Vagina (tissue), 2 donors: ENCODE results near the gene SH2D3C.

Source experiments
- CTCF ChIP-seq, 3 experiments: fragments of 450-650 bp in 2 of 3; fragments of 200-600 bp in 1 of 3; sonication (generic) in 1 of 3; IDR thresholded peaks; one replicate each; pipeline ENCODE4 v1.5.1; 2017 to 2019; ENCODE audit warnings: antibody characterized with exemption in 3 of 3, mild to moderate bottlenecking in 2 of 3, moderate library complexity in 2 of 3
- POLR2A ChIP-seq, 2 donors: fragments of 450-650 bp; IDR thresholded peaks; one replicate each; pipeline ENCODE4 v1.6.1; 2017; ENCODE audit warnings: antibody characterized with exemption in 2 of 2, mild to moderate bottlenecking in 2 of 2, moderate library complexity in 2 of 2
- POLR2AphosphoS5 ChIP-seq, 2 donors: sonication (generic); formaldehyde crosslinking; IDR thresholded peaks; one replicate each; pipeline ENCODE4 v1.9.0; 2017; ENCODE audit warnings: antibody characterized with exemption in 2 of 2, mild to moderate bottlenecking in 2 of 2, low read depth in 1 of 2; ENCODE audit not compliant: insufficient read depth in 1 of 2

GRCh38 chr9:127822108-127822507, 43.6 kb upstream of the SH2D3C start:
- TF ChIP-seq CTCF (IDR thresholded peaks at IDR 0.05) (no peak), POLR2A (IDR thresholded peaks at IDR 0.05) (no peak), POLR2AphosphoS5 (IDR thresholded peaks at IDR 0.05; ENCODE audit: insufficient read depth in 1 of 2, low read depth in 1 of 2) (peak in 1 of 2 donors; percentile 8)
